Natural killer cell (primary cell): ENCODE measurements around the gene CTSG. TPM values are rescaled to one million over a fixed set of nuclear protein-coding genes. Genes with fewer than 3 reads are reported as not detected.
A peak's percentile ranks its signal among the peaks of the same experiment; 100 is the strongest.
"Not testable (repeated sequence)": the region's sequence is repeated elsewhere in the genome, so short reads cannot be mapped to it uniquely, and the experiment has no call there.

Experiments used
- ATAC-seq, 3 donors: fragments of 150-1000 bp in 2 of 3; fragments of 200-7000 bp in 1 of 3; cut with Tn5 transposase; 1 replicate in 1 of 3; 2 replicates in 2 of 3; pipeline ENCODE4 v1.10.0; 2021; ENCODE audit warnings: mild to moderate bottlenecking in 2 of 3, moderate library complexity in 2 of 3
- DNase-seq, 2 donors: peaks; one replicate each; pipeline versions ENCODE4 v3.0.0 to v3.0.0-alpha.2; 2013 to 2021; ENCODE audit warnings: mixed read lengths in 1 of 2
- H3K27ac ChIP-seq: one replicate; pipeline ENCODE4 v1.5.1; 2013; ENCODE audit warnings: mild to moderate bottlenecking, low read length
- H3K27me3 ChIP-seq: one replicate; pipeline ENCODE4 v1.6.1; 2013; ENCODE audit warnings: low read length; ENCODE audit not compliant: control insufficient read depth, insufficient read depth
- H3K36me3 ChIP-seq: one replicate; pipeline ENCODE4 v1.6.1; 2013; ENCODE audit warnings: low read length; ENCODE audit not compliant: control insufficient read depth, insufficient read depth
- H3K4me1 ChIP-seq: one replicate; pipeline ENCODE4 v1.6.1; 2013; ENCODE audit warnings: low read length; ENCODE audit not compliant: control insufficient read depth, insufficient read depth
- H3K4me3 ChIP-seq: one replicate; pipeline ENCODE4 v1.5.1; 2013; ENCODE audit warnings: low read length
- H3K9me3 ChIP-seq: one replicate; pipeline ENCODE4 v1.6.1; 2013; ENCODE audit warnings: low read length; ENCODE audit not compliant: control insufficient read depth, insufficient read depth
- H3K27ac Mint-ChIP-seq, 2 donors: one replicate each; pipeline ENCODE4 v1.8.0; 2022; ENCODE audit warnings: mild to moderate bottlenecking in 2 of 2, mixed read lengths in 2 of 2, moderate library complexity in 1 of 2
- H3K27me3 Mint-ChIP-seq, 2 donors: one replicate each; pipeline ENCODE4 v1.8.0; 2022; ENCODE audit warnings: low read depth in 2 of 2, mixed read lengths in 2 of 2
- H3K36me3 Mint-ChIP-seq: one replicate; pipeline ENCODE4 v1.8.0; 2022; ENCODE audit warnings: mixed read lengths
- H3K4me1 Mint-ChIP-seq, 2 donors: one replicate each; pipeline ENCODE4 v1.8.0; 2022; ENCODE audit warnings: mixed read lengths in 2 of 2
- H3K4me3 Mint-ChIP-seq: one replicate; pipeline ENCODE4 v1.8.0; 2022; ENCODE audit warnings: mild to moderate bottlenecking, moderate library complexity, mixed read lengths
- H3K9me3 Mint-ChIP-seq, 2 donors: one replicate each; pipeline ENCODE4 v1.8.0; 2022; ENCODE audit warnings: mixed read lengths in 2 of 2
- WGBS: methylation state at CpG from one replicate; pipeline ENCODE4 v1.1.7; 2013; ENCODE audit warnings: missing lambda C conversion rate; ENCODE audit not compliant: insufficient coverage; 5-methylcytosine and 5-hydroxymethylcytosine counted together
- intact Hi-C: fragments of 100-400 bp; cut with micrococcal nuclease; formaldehyde crosslinking; loops from one replicate; pipeline ENCODE4 v1.14.2; 2022
- total RNA-seq, 4 donors: library from RNA; stranded (reverse); fragments of 120-200 nt in 1 of 4; gene quantifications; one replicate each; pipeline versions ENCODE4 v1.2.3 to v1.2.4, GENCODE V29; 2013 to 2022
- TF ChIP-seq, protein P1 (sequence below): fragments of 200-600 bp; IDR thresholded peaks from one replicate; pipeline ENCODE4 v1.8.0; 2022; ENCODE audit warnings: antibody characterized with exemption

CTSG gene
- total RNA-seq, 3 donors from 2014 or later (not counting 1 experiment from before 2014, with no cell fraction given): 0.43 to 1.0 TPM; not detected in 1

DNA sequence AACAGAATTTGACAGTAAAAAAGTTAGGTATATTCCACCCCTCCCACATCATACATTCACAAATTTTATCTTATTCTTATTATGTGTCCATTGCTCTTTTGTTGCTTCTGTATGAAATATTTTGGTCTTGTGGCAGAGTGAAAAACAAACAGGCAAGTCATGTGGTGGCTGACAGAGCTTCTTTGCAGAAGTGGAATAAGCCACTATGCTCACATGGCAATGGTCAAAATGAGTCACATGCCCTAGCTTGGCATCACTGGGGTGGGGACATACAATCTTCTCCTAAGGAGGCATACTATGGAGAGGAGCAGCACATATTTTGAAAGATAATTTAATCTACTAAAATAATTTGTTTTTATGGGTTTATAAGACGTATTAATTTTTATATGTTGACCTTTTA is 40.3 kb downstream of the CTSG start:
- Histone ChIP-seq H3K27me3 (no peaks in the 10 kb centered on the region), H3K4me3 (no peak overlapping the region), H3K36me3 (no peaks in the 10 kb centered on the region), H3K9me3 (no peaks in the 10 kb centered on the region), H3K4me1 (peaks cover 6% of the 10 kb centered on the region), H3K27ac (no peak overlapping the region)
- intact Hi-C loops: no loop called here
- TF ChIP-seq, protein P1, sequence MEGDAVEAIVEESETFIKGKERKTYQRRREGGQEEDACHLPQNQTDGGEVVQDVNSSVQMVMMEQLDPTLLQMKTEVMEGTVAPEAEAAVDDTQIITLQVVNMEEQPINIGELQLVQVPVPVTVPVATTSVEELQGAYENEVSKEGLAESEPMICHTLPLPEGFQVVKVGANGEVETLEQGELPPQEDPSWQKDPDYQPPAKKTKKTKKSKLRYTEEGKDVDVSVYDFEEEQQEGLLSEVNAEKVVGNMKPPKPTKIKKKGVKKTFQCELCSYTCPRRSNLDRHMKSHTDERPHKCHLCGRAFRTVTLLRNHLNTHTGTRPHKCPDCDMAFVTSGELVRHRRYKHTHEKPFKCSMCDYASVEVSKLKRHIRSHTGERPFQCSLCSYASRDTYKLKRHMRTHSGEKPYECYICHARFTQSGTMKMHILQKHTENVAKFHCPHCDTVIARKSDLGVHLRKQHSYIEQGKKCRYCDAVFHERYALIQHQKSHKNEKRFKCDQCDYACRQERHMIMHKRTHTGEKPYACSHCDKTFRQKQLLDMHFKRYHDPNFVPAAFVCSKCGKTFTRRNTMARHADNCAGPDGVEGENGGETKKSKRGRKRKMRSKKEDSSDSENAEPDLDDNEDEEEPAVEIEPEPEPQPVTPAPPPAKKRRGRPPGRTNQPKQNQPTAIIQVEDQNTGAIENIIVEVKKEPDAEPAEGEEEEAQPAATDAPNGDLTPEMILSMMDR: no peak
- no CpG with 5 or more reads among the region's 1 CpG for WGBS
- Mint-ChIP-seq H3K4me3 (no peak overlapping the region), H3K9me3 (no peaks in the 10 kb centered on the region), H3K27me3 (peaks cover 0 to 3% of the 10 kb centered on the region in 2 donors), H3K27ac (peak overlapping the region in 1 of 2 donors; percentile 36), H3K36me3 (no peaks in the 10 kb centered on the region), H3K4me1 (peaks cover 23 to 24% of the 10 kb centered on the region in 2 donors)
- ATAC-seq (peak; percentile 47 to 65 (median 64)), DNase-seq (peak in 1 of 2 donors; percentile 3)

DNA sequence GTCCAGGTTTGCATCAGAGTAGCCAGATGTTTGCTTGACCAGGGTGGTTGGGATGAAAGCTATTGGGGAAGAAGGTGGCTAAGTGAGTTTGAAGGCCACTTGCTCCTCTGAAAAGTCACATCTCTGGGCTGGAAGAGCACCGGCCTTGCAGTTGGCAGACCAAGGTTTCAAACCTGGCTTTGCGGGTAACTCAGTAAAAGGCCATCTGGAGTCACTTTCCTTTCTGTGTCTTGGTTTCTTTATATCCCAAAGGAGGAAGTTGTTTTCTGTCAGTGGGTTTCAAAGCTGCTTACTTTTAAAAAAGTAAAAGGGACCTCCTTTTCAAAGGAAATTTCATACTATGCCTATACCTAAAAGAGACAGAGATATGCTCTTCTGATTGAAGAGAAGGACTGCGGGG is 41.8 kb downstream of the CTSG start:
- ATAC-seq: no peak
- Histone ChIP-seq H3K4me3 (no peak overlapping the region), H3K27ac (no peak overlapping the region), H3K4me1 (peaks cover 6% of the 10 kb centered on the region), H3K9me3 (no peaks in the 10 kb centered on the region), H3K36me3 (no peaks in the 10 kb centered on the region), H3K27me3 (no peaks in the 10 kb centered on the region)
- 52% methylated on average over 3 of the region's 3 CpGs for WGBS
- DNase-seq: no peak
- H3K4me3 Mint-ChIP-seq: no peak overlapping the region
- peak overlapping the region in 1 of 2 donors; percentile 36 for H3K27ac Mint-ChIP-seq
- no peaks in the 10 kb centered on the region for H3K9me3 Mint-ChIP-seq
- H3K36me3 Mint-ChIP-seq: no peaks in the 10 kb centered on the region
- no peaks in the 10 kb centered on the region for H3K27me3 Mint-ChIP-seq
- TF ChIP-seq, protein P1: no peak
- intact Hi-C loops: no loop called here
- H3K4me1 Mint-ChIP-seq: peaks cover 19 to 23% of the 10 kb centered on the region in 2 donors

DNA sequence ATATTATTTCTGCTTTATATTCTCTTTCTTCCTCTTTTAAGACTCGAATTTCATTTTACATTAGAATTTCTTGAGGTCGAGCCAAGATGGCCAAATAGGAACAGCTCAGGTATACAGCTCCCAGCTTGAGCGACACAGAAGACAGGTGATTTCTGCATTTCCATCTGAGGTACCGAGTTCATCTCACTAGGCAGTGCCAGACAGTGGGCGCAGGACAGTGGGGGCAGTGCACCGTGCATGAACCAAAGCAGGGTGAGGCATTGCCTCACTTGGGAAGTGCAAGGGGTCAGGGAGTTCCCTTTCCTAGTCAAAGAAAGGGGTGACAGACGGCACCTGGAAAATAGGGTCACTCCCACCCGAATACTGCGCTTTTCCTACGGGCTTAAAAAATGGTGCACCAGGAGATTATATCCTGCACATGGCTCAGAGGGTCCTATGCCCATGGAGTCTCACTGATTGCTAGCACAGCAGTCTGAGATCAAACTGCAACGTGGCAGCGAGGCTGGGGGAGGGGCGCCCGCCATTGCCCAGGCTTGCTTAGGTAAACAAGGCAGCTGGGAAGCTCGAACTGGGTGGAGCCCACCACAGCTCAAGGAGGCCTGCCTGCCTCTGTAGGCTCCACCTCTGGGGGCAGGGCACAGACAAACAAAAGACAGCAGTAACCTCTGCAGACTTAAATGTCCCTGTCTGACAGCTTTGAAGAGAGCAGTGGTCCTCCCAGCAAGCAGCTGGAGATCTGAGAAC is 50.0 kb downstream of the CTSG start:
- H3K36me3 Mint-ChIP-seq, H3K9me3 ChIP-seq, H3K27ac Mint-ChIP-seq, H3K27ac ChIP-seq, DNase-seq, H3K4me3 ChIP-seq, H3K9me3 Mint-ChIP-seq, H3K36me3 ChIP-seq, H3K4me3 Mint-ChIP-seq, H3K4me1 Mint-ChIP-seq, H3K27me3 ChIP-seq, ATAC-seq, intact Hi-C loops, H3K4me1 ChIP-seq: not testable (repeated sequence)
- H3K27me3 Mint-ChIP-seq: peaks cover 12 to 29% of the 10 kb centered on the region in 2 donors
- 87% methylated on average over 12 of the region's 15 CpGs for whole genome bisulfite sequencing

Other genes starting within 250 kb of the CTSG start
- 10 to 100 TPM in 2 of 3 donors, 1 to 10 TPM in 1; 9.8 to 17.6 (median 11.3) TPM for gene ADCY4, start 241.2 kb downstream of the CTSG start, total RNA-seq
- gene RIPK3, start 236.3 kb downstream of the CTSG start, total RNA-seq: 10 to 100 TPM; 36.1 to 58.2 (median 45.5) TPM
- gene NFATC4, start 208.1 kb downstream of the CTSG start, total RNA-seq: not detected
- gene NYNRIN, start 177.2 kb downstream of the CTSG start, total RNA-seq: under 1 TPM; 0.23 to 0.53 (median 0.42) TPM
- gene CBLN3, start 146.6 kb downstream of the CTSG start, total RNA-seq: 1 to 10 TPM in 2 of 3 donors, under 1 TPM in 1; 0.75 to 1.5 (median 1.1) TPM
- 100 to 1,000 TPM; 106 to 141 (median 116) TPM for gene KHNYN, start 146.3 kb downstream of the CTSG start, total RNA-seq
- 100 to 1,000 TPM in 2 of 3 donors, 10 to 100 TPM in 1; 97.1 to 106 (median 100) TPM for gene SDR39U1, start 133.5 kb downstream of the CTSG start, total RNA-seq
- under 1 TPM in 1 of 3 donors, not detected in 2; 0.63 TPM for gene CMA1, start 68.0 kb downstream of the CTSG start, total RNA-seq
- 100 to 1,000 TPM; 236 to 677 (median 284) TPM for gene GZMH, start 33.4 kb upstream of the CTSG start, total RNA-seq
- gene GZMB, start 57.9 kb upstream of the CTSG start, total RNA-seq: 1,000 to 10,000 TPM; 1,176 to 1,565 (median 1,384) TPM